H1 (cell line): ENCODE measurements around the gene CD4.

Experiments used
- CBX8 ChIP-seq: fragments of 300-800, 300-1000 bp; sonication (generic); IDR thresholded peaks from 2 replicates; pipeline ENCODE4 v1.7.1; 2016; ENCODE audit warnings: low read depth, low read length, borderline replicate concordance
- POLR2A ChIP-seq, 2 experiments: IDR thresholded peaks; 1 replicate in 1 of 2; 2 replicates in 1 of 2; pipeline ENCODE4 v1.6.1; 2011; ENCODE audit warnings: low read depth in 2 of 2, low read length in 2 of 2, mild to moderate bottlenecking in 2 of 2; ENCODE audit errors: control extremely low read depth in 1 of 2
- POLR2AphosphoS5 ChIP-seq: IDR thresholded peaks from 2 replicates; pipeline ENCODE4 v1.6.1; 2011; ENCODE audit warnings: low read depth, low read length
- RFX5 ChIP-seq: IDR thresholded peaks from 2 replicates; pipeline ENCODE4 v1.6.1; 2011; ENCODE audit warnings: low read depth, low read length, improper control_type of control experiment, borderline replicate concordance
- SIN3A ChIP-seq, 2 experiments: IDR thresholded peaks in 1 of 2; conservative IDR thresholded peaks in 1 of 2; 2 replicates each; pipeline ENCODE4 v1.6.1; 2011 to 2012; ENCODE audit warnings: low read length in 2 of 2, improper control_type of control experiment in 1 of 2, low read depth in 1 of 2, mild to moderate bottlenecking in 1 of 2
- TBP ChIP-seq: IDR thresholded peaks from 2 replicates; pipeline ENCODE4 v1.6.1; 2011; ENCODE audit warnings: low read depth, low read length, improper control_type of control experiment
- ZNF274 ChIP-seq: IDR thresholded peaks from 2 replicates; pipeline ENCODE4 v1.7.0; 2012; ENCODE audit warnings: low read length, borderline replicate concordance; ENCODE audit errors: extremely low read depth
- TF ChIP-seq, protein P1 (sequence below), 3 experiments: IDR thresholded peaks; 1 replicate in 2 of 3; 2 replicates in 1 of 3; pipeline versions ENCODE4 v1.5.1 to v1.6.1; 2011; ENCODE audit warnings: low read length in 3 of 3, mild to moderate bottlenecking in 3 of 3, inconsistent platforms in 2 of 3, low read depth in 1 of 3, moderate library complexity in 1 of 3; ENCODE audit not compliant: insufficient read depth in 1 of 3; ENCODE audit errors: control extremely low read depth in 1 of 3
- TF ChIP-seq, protein P2 (sequence below): IDR thresholded peaks from 2 replicates; pipeline ENCODE4 v1.6.1; 2011; ENCODE audit warnings: low read depth, mild to moderate bottlenecking, low read length; ENCODE audit not compliant: insufficient read depth

DNA sequence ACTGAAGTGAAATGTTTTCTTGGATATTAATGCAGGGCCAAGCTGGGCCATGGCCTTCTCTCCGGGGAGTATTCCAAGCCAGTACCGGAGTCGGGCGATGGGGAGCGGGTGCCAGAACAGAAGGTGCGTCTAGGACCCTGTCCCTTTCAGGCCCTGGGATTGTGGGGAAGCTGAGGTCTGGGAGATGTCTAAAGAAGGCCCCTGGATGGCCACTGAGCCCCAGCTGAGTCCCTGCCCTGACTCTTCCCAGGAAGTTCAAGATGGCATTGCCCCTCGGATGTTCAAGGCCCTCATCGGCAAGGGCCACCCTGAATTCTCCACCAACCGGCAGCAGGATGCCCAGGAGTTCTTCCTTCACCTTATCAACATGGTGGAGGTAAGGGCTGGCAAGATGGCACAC, 70.8 kb downstream of the CD4 start:
- no peak for TF ChIP-seq TBP
- no peak for TF ChIP-seq SIN3A (conservative IDR thresholded peaks at IDR 0.05 in 1 of 2, IDR thresholded peaks at IDR 0.05 in 1 of 2; ENCODE audit: low read depth in 1 of 2, low read length in 2 of 2)
- no peak for TF ChIP-seq ZNF274
- no peak for TF ChIP-seq POLR2AphosphoS5
- TF ChIP-seq, protein P1, sequence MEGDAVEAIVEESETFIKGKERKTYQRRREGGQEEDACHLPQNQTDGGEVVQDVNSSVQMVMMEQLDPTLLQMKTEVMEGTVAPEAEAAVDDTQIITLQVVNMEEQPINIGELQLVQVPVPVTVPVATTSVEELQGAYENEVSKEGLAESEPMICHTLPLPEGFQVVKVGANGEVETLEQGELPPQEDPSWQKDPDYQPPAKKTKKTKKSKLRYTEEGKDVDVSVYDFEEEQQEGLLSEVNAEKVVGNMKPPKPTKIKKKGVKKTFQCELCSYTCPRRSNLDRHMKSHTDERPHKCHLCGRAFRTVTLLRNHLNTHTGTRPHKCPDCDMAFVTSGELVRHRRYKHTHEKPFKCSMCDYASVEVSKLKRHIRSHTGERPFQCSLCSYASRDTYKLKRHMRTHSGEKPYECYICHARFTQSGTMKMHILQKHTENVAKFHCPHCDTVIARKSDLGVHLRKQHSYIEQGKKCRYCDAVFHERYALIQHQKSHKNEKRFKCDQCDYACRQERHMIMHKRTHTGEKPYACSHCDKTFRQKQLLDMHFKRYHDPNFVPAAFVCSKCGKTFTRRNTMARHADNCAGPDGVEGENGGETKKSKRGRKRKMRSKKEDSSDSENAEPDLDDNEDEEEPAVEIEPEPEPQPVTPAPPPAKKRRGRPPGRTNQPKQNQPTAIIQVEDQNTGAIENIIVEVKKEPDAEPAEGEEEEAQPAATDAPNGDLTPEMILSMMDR (IDR thresholded peaks at IDR 0.05; ENCODE audit: control extremely low read depth in 1 of 3, insufficient read depth in 1 of 3, low read depth in 1 of 3, low read length in 3 of 3), result no peak
- TF ChIP-seq RFX5, result no peak
- no peak for TF ChIP-seq POLR2A (IDR thresholded peaks at IDR 0.05; ENCODE audit: control extremely low read depth in 1 of 2, low read depth in 2 of 2, low read length in 2 of 2)
- TF ChIP-seq, protein P2, sequence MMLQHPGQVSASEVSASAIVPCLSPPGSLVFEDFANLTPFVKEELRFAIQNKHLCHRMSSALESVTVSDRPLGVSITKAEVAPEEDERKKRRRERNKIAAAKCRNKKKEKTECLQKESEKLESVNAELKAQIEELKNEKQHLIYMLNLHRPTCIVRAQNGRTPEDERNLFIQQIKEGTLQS, result no peak
- no peak for TF ChIP-seq CBX8
